IMR-90 (cell line): Measurements from ENCODE around the gene CDH2. TPM values are rescaled to one million over a fixed set of nuclear protein-coding genes. Genes with fewer than 3 reads are reported as not detected.

Source experiments
- ATAC-seq: fragments of 200-7000 bp; cut with Tn5 transposase; 2 replicates; pipeline ENCODE4 v1.9.1; 2020; ENCODE audit warnings: low read depth, mild to moderate bottlenecking, moderate library complexity
- BruUV-seq: library from RNA; stranded (reverse); fragments of 400-500 nt; replicated peaks from 2 replicates; lab custom pipeline; 2021; lab: Mats Ljungman, UMichigan
- CTCF ChIA-PET: fragments of 300-600 bp; formaldehyde crosslinking; extraction: SDS; loops from one replicate; lab custom pipeline; 2021; ENCODE audit warnings: antibody characterized with exemption; lab: Yijun Ruan, JAX
- POLR2A ChIA-PET: fragments of 300-600 bp; sonication (Branson Sonifier 250); formaldehyde crosslinking; loops from one replicate; lab custom pipeline; 2022; ENCODE audit warnings: antibody characterized with exemption; ENCODE audit not compliant: unreplicated experiment; lab: Charles Lee
- DNase-seq: peaks from one replicate; pipeline ENCODE4 v3.0.0; 2013
- H2AFZ ChIP-seq: replicated peaks from 2 replicates; pipeline ENCODE3; 2013; ENCODE audit warnings: low read length, mild to moderate bottlenecking; ENCODE audit not compliant: poor library complexity
- H2AK5ac ChIP-seq: 2 replicates; pipeline ENCODE4 v1.6.1; 2013; ENCODE audit warnings: low read depth, low read length, inconsistent platforms
- H2AK9ac ChIP-seq: replicated peaks from 2 replicates; pipeline ENCODE3; 2013; ENCODE audit warnings: mild to moderate bottlenecking, low read depth, low read length, moderate library complexity; ENCODE audit not compliant: poor library complexity
- H2BK120ac ChIP-seq: 2 replicates; pipeline ENCODE4 v1.6.1; 2013; ENCODE audit warnings: low read depth, low read length, inconsistent platforms
- H2BK15ac ChIP-seq: 3 replicates; pipeline ENCODE4 v1.6.1; 2013; ENCODE audit warnings: low read depth, low read length, inconsistent platforms
- H2BK20ac ChIP-seq: 2 replicates; pipeline ENCODE4 v1.6.1; 2013; ENCODE audit warnings: low read depth, mild to moderate bottlenecking, inconsistent platforms, low read length, moderate library complexity
- H2BK5ac ChIP-seq: 2 replicates; pipeline ENCODE4 v1.6.1; 2013; ENCODE audit warnings: mild to moderate bottlenecking, low read depth, low read length, inconsistent platforms; ENCODE audit not compliant: poor library complexity, severe bottlenecking
- H3K14ac ChIP-seq: replicated peaks from 2 replicates; pipeline ENCODE4 v1.6.1; 2013; ENCODE audit warnings: low read depth, low read length, inconsistent platforms
- H3K18ac ChIP-seq: 2 replicates; pipeline ENCODE4 v1.6.1; 2013; ENCODE audit warnings: low read depth, low read length, control low read depth
- H3K23ac ChIP-seq: 2 replicates; pipeline ENCODE4 v1.6.1; 2013; ENCODE audit warnings: low read depth, low read length, inconsistent platforms
- H3K27ac ChIP-seq: 2 replicates; pipeline ENCODE4 v1.5.1; 2013; ENCODE audit warnings: mild to moderate bottlenecking, control low read depth, low read length; ENCODE audit not compliant: insufficient read depth
- H3K27me3 ChIP-seq: 2 replicates; pipeline ENCODE4 v1.6.1; 2013; ENCODE audit warnings: low read length; ENCODE audit not compliant: control insufficient read depth, insufficient read depth
- H3K36me3 ChIP-seq: 2 replicates; pipeline ENCODE4 v1.6.1; 2013; ENCODE audit warnings: low read length, mixed read lengths; ENCODE audit not compliant: control insufficient read depth, insufficient read depth
- H3K4ac ChIP-seq: 2 replicates; pipeline ENCODE4 v1.6.1; 2013; ENCODE audit warnings: low read depth, low read length, inconsistent platforms
- H3K4me1 ChIP-seq: 2 replicates; pipeline ENCODE4 v1.6.1; 2013; ENCODE audit warnings: low read length, mixed read lengths; ENCODE audit not compliant: control insufficient read depth, insufficient read depth
- H3K4me2 ChIP-seq: 2 replicates; pipeline ENCODE4 v1.6.1; 2013; ENCODE audit warnings: low read depth, mild to moderate bottlenecking, control low read depth, low read length, moderate library complexity
- H3K4me3 ChIP-seq: 2 replicates; pipeline ENCODE4 v1.5.1; 2013; ENCODE audit warnings: low read depth, mild to moderate bottlenecking, control low read depth, low read length, moderate library complexity; ENCODE audit not compliant: insufficient read depth
- H3K56ac ChIP-seq: 2 replicates; pipeline ENCODE4 v1.6.1; 2013; ENCODE audit warnings: low read length, inconsistent platforms; ENCODE audit not compliant: insufficient read depth; ENCODE audit errors: extremely low read depth
- H3K79me1 ChIP-seq, 2 experiments: 2 replicates each; pipeline ENCODE4 v1.6.1; 2013; ENCODE audit warnings: low read length in 2 of 2, inconsistent platforms in 1 of 2, low read depth in 1 of 2
- H3K9ac ChIP-seq: 2 replicates; pipeline ENCODE4 v1.6.1; 2013; ENCODE audit warnings: low read depth, low read length, control low read depth
- H3K9me1 ChIP-seq: 2 replicates; pipeline ENCODE4 v1.6.1; 2013; ENCODE audit warnings: low read length, inconsistent platforms; ENCODE audit not compliant: insufficient read depth
- H3K9me3 ChIP-seq: 2 replicates; pipeline ENCODE4 v1.6.1; 2013; ENCODE audit warnings: low read length; ENCODE audit not compliant: control insufficient read depth, insufficient read depth
- H4K20me1 ChIP-seq: 2 replicates; pipeline ENCODE4 v1.6.1; 2013; ENCODE audit warnings: low read length, inconsistent platforms; ENCODE audit not compliant: insufficient read depth
- H4K5ac ChIP-seq: 2 replicates; pipeline ENCODE4 v1.6.1; 2013; ENCODE audit warnings: mild to moderate bottlenecking, low read depth, low read length, control low read depth
- H4K8ac ChIP-seq, 2 experiments: 2 replicates each; pipeline ENCODE4 v1.6.1; 2013; ENCODE audit warnings: low read depth in 2 of 2, low read length in 2 of 2, control low read depth in 1 of 2, inconsistent platforms in 1 of 2
- H4K91ac ChIP-seq: 2 replicates; pipeline ENCODE4 v1.6.1; 2013; ENCODE audit warnings: low read depth, low read length, inconsistent platforms; ENCODE audit not compliant: insufficient read depth
- BHLHE40 ChIP-seq: fragments of 150-350 bp; IDR thresholded peaks from 2 replicates; pipeline ENCODE4 v1.6.1; 2016; ENCODE audit warnings: mild to moderate bottlenecking, low read depth, low read length
- CEBPB ChIP-seq: IDR thresholded peaks from 2 replicates; pipeline ENCODE4 v1.6.1; 2012; ENCODE audit warnings: low read depth, low read length, improper control_type of control experiment
- CHD1 ChIP-seq: IDR thresholded peaks from 2 replicates; pipeline ENCODE4 v1.6.1; 2012; ENCODE audit warnings: low read depth, low read length, improper control_type of control experiment
- CTCF ChIP-seq: conservative IDR thresholded peaks from 2 replicates; pipeline ENCODE4 v1.5.1; 2012; ENCODE audit warnings: mild to moderate bottlenecking, low read depth, low read length, improper control_type of control experiment
- ELK1 ChIP-seq: fragments of 150-350 bp; IDR thresholded peaks from 2 replicates; pipeline ENCODE4 v1.6.1; 2016; ENCODE audit warnings: low read depth, mild to moderate bottlenecking, low read length, moderate library complexity, borderline replicate concordance
- FOS ChIP-seq: fragments of 150-350 bp; IDR thresholded peaks from 2 replicates; pipeline ENCODE4 v1.6.1; 2016; ENCODE audit warnings: low read depth, low read length
- MAFK ChIP-seq: IDR thresholded peaks from 2 replicates; pipeline ENCODE4 v1.6.1; 2012; ENCODE audit warnings: low read depth, low read length, improper control_type of control experiment
- MXI1 ChIP-seq: IDR thresholded peaks from 2 replicates; pipeline ENCODE4 v1.6.1; 2012; ENCODE audit warnings: low read depth, mild to moderate bottlenecking, low read length, moderate library complexity, borderline replicate concordance
- NFE2L2 ChIP-seq: fragments of 150-350 bp; IDR thresholded peaks from 2 replicates; pipeline ENCODE4 v1.6.1; 2016; ENCODE audit warnings: low read depth, mild to moderate bottlenecking, low read length
- POLR2A ChIP-seq: IDR thresholded peaks from 2 replicates; pipeline ENCODE4 v1.6.1; 2012; ENCODE audit warnings: mild to moderate bottlenecking, low read depth, low read length
- RFX5 ChIP-seq: IDR thresholded peaks from 2 replicates; pipeline ENCODE4 v1.8.0; 2012; ENCODE audit warnings: low read depth, mild to moderate bottlenecking, low read length, moderate library complexity
- SMC3 ChIP-seq: fragments of 150-350 bp; IDR thresholded peaks from 2 replicates; pipeline ENCODE4 v1.6.1; 2016; ENCODE audit warnings: low read depth, mild to moderate bottlenecking, antibody characterized with exemption, low read length, moderate library complexity
- USF2 ChIP-seq: fragments of 150-350 bp; IDR thresholded peaks from 2 replicates; pipeline ENCODE4 v1.6.1; 2017; ENCODE audit warnings: mild to moderate bottlenecking, antibody characterized with exemption, low read length, low read depth
- WGBS, 2 experiments: methylation state at CpG; one replicate each; pipeline versions ENCODE4 v1.1.5 to v1.1.7; 2013; ENCODE audit warnings: missing lambda C conversion rate in 2 of 2; ENCODE audit not compliant: insufficient read length in 1 of 2; ENCODE audit errors: extremely low coverage in 2 of 2; 5-methylcytosine and 5-hydroxymethylcytosine counted together
- dilution Hi-C: fragments of 300-500 bp; cut with HindIII; formaldehyde crosslinking; loops from one replicate; pipeline ENCODE4 v1.14.3; 2018; ENCODE audit warnings: low sequenced_read_pairs; ENCODE audit not compliant: unreplicated experiment
- in situ Hi-C: fragments of 300-500 bp; cut with MboI; formaldehyde crosslinking; loops from 3 replicates; pipeline ENCODE4 v1.14.3; 2019; ENCODE audit warnings: low sequenced_read_pairs, inconsistent platforms, mixed read lengths
- intact Hi-C: fragments of 100-400 bp; cut with micrococcal nuclease; formaldehyde crosslinking; loops from 2 replicates; pipeline ENCODE4 v1.10.0; 2022
- polyA plus RNA-seq, 3 experiments: library from polyadenylated mRNA; depleted of rRNA; stranded (reverse); fragments of >200 nt; gene quantifications; 2 replicates each; pipeline ENCODE4 v1.2.3, GENCODE V29; 2012; ENCODE audit warnings: low replicate concordance in 1 of 3
- total RNA-seq: library from RNA; depleted of rRNA; stranded (reverse); fragments of >200 nt; gene quantifications from 2 replicates; pipeline ENCODE4 v1.2.3, GENCODE V29; 2012

The CDH2 gene
- total and polyA plus RNA-seq, 2 of the 4 experiments (the other 2 are of a cell fraction), result 55.6 to 111 TPM

- Histone ChIP-seq H3K9me1 (peaks cover 18% of the 10 kb centered on the region), H2AFZ (no peak overlapping the region), H2AK5ac (no peak overlapping the region), H2BK20ac (no peak overlapping the region; the same call in 1 of the 2 replicates), H2BK5ac (no peak overlapping the region), H4K5ac (no peak overlapping the region), H3K23ac (no peak overlapping the region), H3K4ac (no peak overlapping the region), H4K20me1 (no peaks in the 10 kb centered on the region), H3K27me3 (no peaks in the 10 kb centered on the region), H3K27ac (no peak overlapping the region), H3K4me2 (no peak overlapping the region), H2BK120ac (no peak overlapping the region), H2BK15ac (no peak overlapping the region), H3K4me1 (no peaks in the 10 kb centered on the region; the same call in 1 of the 2 replicates), H3K18ac (no peak overlapping the region), H3K79me1 (peaks cover 0 to 14% of the 10 kb centered on the region in 2 experiments; a peak in 3 of 4 replicates), H3K14ac (no peak overlapping the region), H3K9ac (no peak overlapping the region), H3K4me3 (no peak overlapping the region), H2AK9ac (no peak overlapping the region), H4K91ac (no peak overlapping the region), H4K8ac (no peak overlapping the region), H3K9me3 (no peaks in the 10 kb centered on the region), H3K56ac (no peak overlapping the region), H3K36me3 (peaks cover 9% of the 10 kb centered on the region; the same call in 1 of the 2 replicates)
- ChIA-PET CTCF (interaction anchor here (0.5 kb wide), 1 partner anchor 996 kb away, joined by 3 read pairs; no protein-coding TSS in a partner anchor), POLR2A (no interaction called here)
- 100% methylated on average over 1 to 2 of the region's 6 CpGs for WGBS, 2 experiments
- in situ Hi-C loops (no loop called here), dilution Hi-C loops (no loop called here), intact Hi-C loops (no loop called here)
- ATAC-seq (no peak), DNase-seq (no peak)
- TF ChIP-seq ELK1 (no peak), RFX5 (no peak), CTCF (no peak), SMC3 (no peak), BHLHE40 (no peak), MXI1 (no peak), CEBPB (no peak), USF2 (no peak), CHD1 (no peak), POLR2A (no peak), FOS (no peak), NFE2L2 (no peak), MAFK (no peak)
- no TSS peak for BruUV-seq
Measured at GRCh38 chr18:27995770-27996502, 181.0 kb downstream of the CDH2 start.
